Activated naive CD4-positive, alpha-beta T cell treated with anti-CD3 and anti-CD28 coated beads for 36 hours (primary cell): ENCODE measurements around the gene NTN5. TPM values are rescaled to one million over a fixed set of nuclear protein-coding genes. Genes with fewer than 3 reads are reported as not detected.
"Not testable (repeated sequence)": the region's sequence is repeated elsewhere in the genome, so short reads cannot be mapped to it uniquely, and the experiment has no call there.

Experiments used
- CTCF ChIA-PET: fragments of 350-600 bp; sonication (Branson Sonifier 250); formaldehyde crosslinking; loops from one replicate; lab custom pipeline; 2021; ENCODE audit warnings: antibody characterized with exemption; lab: Charles Lee
- DNase-seq: peaks from one replicate; pipeline ENCODE4 v3.0.0-alpha.2; 2020
- H3K27ac Mint-ChIP-seq: one replicate; pipeline ENCODE4 v1.8.0; 2021; ENCODE audit warnings: mild to moderate bottlenecking, mixed read lengths
- H3K27me3 Mint-ChIP-seq: one replicate; pipeline ENCODE4 v1.8.0; 2021; ENCODE audit warnings: low read depth, mixed read lengths
- H3K36me3 Mint-ChIP-seq: one replicate; pipeline ENCODE4 v1.8.0; 2021; ENCODE audit warnings: low read depth, mixed read lengths
- H3K4me1 Mint-ChIP-seq: one replicate; pipeline ENCODE4 v1.8.0; 2021; ENCODE audit warnings: low read depth, mixed read lengths
- H3K4me3 Mint-ChIP-seq: one replicate; pipeline ENCODE4 v1.8.0; 2021; ENCODE audit warnings: mild to moderate bottlenecking, moderate library complexity, mixed read lengths
- H3K9me3 Mint-ChIP-seq: one replicate; pipeline ENCODE4 v1.8.0; 2021; ENCODE audit warnings: mixed read lengths
- intact Hi-C: fragments of 100-400 bp; cut with micrococcal nuclease; formaldehyde crosslinking; loops from one replicate; pipeline ENCODE4 v1.15.1; 2023
- total RNA-seq, 2 experiments: library from RNA; stranded (reverse); gene quantifications; one replicate each; pipeline ENCODE4 v1.2.3, GENCODE V29; 2021

The NTN5 gene
- total RNA-seq, 2 experiments from 2014 or later: 0.17 TPM; not detected in 1

DNA sequence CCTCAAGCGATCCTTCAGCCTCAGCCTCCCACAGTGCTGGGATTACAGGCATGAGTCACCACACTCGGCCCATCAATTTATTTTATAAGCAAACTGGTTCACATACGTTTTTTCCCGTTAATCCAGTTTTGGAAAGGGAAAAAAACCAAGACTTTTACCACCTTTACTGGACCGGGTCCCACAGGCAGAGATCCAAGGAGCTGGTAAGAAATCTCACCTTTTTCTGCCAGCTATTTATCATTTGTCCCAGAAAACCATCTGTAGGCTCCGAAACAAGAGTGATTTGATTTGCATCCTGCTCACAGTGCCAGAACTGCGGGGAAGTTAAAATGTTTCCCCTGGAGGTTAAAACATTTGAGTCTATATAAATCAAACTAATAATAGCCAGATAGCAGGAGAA is 16.6 kb upstream of the NTN5 start:
- Mint-ChIP-seq H3K9me3 (no peaks in the 10 kb centered on the region), H3K36me3 (no peaks in the 10 kb centered on the region), H3K4me3 (no peak overlapping the region), H3K27me3 (no peaks in the 10 kb centered on the region), H3K27ac (no peak overlapping the region), H3K4me1 (no peaks in the 10 kb centered on the region)
- intact Hi-C loops: no loop called here
- DNase-seq: no peak
- CTCF ChIA-PET: no interaction called here

DNA sequence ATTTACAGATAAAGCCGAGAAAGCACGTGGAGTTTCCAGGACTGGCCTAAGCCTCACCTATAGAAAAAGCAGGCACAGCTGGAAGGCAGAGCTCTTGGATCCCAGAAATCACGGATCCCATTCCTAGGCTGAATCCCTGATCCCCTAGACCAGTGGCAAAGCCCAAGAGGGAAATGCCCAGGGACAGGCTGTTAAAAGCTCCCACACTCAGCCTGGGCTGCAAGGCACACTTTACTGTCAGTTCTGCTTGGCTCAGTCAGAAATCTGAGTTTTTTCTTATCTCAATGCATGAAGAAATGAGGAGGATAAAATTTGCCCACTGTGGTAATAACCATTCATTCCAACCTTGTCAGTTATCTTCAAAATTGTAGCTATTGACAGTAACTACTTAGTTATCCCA is 15.0 kb upstream of the NTN5 start:
- H3K27ac Mint-ChIP-seq: no peak overlapping the region
- CTCF ChIA-PET: interaction anchor here (1.1 to 1.4 kb wide), 3 partner anchors 12 to 108 kb away, joined by 3 read pairs; no protein-coding TSS in a partner anchor
- no peak for DNase-seq

DNA sequence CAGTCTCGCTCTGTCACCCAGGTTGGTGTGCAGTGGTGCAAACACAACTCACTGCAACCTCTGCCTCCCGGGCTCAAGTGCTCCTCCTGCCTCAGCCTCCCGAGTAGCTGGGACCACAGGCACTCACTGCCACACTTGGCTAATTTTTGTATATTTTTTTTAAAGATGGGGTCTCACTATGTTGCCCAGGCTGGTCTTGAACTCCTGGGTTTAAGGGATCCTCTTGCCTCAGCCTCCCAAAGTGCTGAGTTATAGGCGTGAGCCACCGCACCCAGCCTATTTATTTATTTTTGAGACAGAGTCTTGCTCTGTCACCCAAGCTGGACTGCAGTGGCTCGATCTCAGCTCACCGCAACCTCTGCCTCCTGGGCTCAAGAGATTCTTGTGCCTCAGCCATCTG is 13.8 kb upstream of the NTN5 start:
- H3K4me3 Mint-ChIP-seq, H3K9me3 Mint-ChIP-seq, H3K36me3 Mint-ChIP-seq, DNase-seq, H3K27ac Mint-ChIP-seq, H3K27me3 Mint-ChIP-seq, intact Hi-C loops, H3K4me1 Mint-ChIP-seq: not testable (repeated sequence)
- CTCF ChIA-PET: interaction anchor here (0.6 to 1.4 kb wide), 2 partner anchors 109 to 352 kb away, joined by 3 read pairs; no protein-coding TSS in a partner anchor

More for the DNA sequence above, 15.0 kb upstream of the NTN5 start:
- H3K4me1 Mint-ChIP-seq: no peaks in the 10 kb centered on the region
- no peaks in the 10 kb centered on the region for H3K27me3 Mint-ChIP-seq
- no peaks in the 10 kb centered on the region for H3K9me3 Mint-ChIP-seq
- H3K4me3 Mint-ChIP-seq: no peak overlapping the region
- H3K36me3 Mint-ChIP-seq: no peaks in the 10 kb centered on the region
- intact Hi-C loops: no loop called here

DNA sequence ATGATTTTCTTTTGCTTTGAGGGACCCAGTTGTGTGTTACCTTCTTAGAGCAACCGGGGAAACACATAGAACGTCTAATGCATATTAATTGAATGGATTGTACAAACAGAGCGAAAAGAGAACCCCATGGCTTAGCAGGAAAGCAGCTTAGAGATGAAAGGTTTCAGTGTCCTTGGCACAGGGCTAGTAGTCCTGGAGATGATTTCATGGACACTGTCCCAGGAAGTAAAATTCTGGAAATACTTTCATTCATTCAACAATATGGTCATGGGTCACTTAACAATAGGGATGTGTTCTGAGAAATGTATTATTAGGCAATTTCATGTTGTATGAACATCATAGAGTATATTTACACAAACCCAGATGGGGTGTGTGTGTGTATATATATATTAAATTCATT is 13.3 kb upstream of the NTN5 start:
- no peaks in the 10 kb centered on the region for H3K27me3 Mint-ChIP-seq
- CTCF ChIA-PET: no interaction called here
- H3K9me3 Mint-ChIP-seq: no peaks in the 10 kb centered on the region
- DNase-seq: no peak
- H3K4me1 Mint-ChIP-seq: no peaks in the 10 kb centered on the region
- no peak overlapping the region for H3K4me3 Mint-ChIP-seq
- intact Hi-C loops: no loop called here
- no peaks in the 10 kb centered on the region for H3K36me3 Mint-ChIP-seq
- H3K27ac Mint-ChIP-seq: no peak overlapping the region

DNA sequence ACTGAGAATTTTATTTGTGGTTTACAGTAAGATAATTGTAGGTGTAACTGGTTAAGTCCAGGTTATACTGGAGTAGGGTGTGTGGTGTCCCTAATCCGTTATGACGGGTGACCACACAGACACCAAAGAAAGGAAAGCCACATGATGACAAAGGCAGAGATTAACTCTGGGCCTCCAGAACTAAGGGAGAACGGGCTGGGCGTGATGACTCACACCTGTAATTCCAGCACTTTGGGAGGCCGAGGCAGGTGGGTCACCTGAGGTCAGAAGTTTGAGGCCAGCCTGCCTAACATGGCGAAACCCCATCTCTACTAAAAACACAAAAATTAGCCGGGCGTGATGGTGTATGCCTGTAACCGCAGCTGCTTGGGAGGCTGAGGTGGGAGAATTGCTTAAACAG is 12.8 kb upstream of the NTN5 start:
- H3K27ac Mint-ChIP-seq: no peak overlapping the region
- CTCF ChIA-PET: no interaction called here
- no peak for DNase-seq
- H3K4me3 Mint-ChIP-seq: no peak overlapping the region
- H3K4me1 Mint-ChIP-seq: no peaks in the 10 kb centered on the region
- intact Hi-C loops: no loop called here
- no peaks in the 10 kb centered on the region for H3K36me3 Mint-ChIP-seq
- H3K27me3 Mint-ChIP-seq: no peaks in the 10 kb centered on the region
- no peaks in the 10 kb centered on the region for H3K9me3 Mint-ChIP-seq

DNA sequence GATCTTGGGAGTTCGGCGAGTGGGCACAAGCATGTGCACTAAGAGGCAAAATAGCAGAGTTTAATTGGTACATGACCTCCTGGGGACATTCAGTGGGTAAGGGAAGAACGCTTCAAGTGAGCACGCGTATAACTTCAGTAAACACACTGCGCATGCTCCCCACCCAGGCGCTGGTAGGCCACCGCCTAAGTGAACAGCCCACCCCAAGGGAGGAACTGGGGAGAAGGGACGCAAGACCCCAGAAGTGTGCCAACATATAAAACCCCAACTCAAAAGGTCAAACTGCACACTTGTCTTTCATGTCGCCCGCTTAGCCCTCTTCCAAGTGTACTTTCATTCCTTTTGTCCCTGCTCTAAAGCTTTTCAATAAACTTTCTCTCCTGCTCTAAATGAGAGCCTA is 10.5 kb upstream of the NTN5 start:
- no peaks in the 10 kb centered on the region for H3K9me3 Mint-ChIP-seq
- intact Hi-C loops: no loop called here
- peak overlapping the region; percentile 4 for H3K4me3 Mint-ChIP-seq
- H3K27me3 Mint-ChIP-seq: no peaks in the 10 kb centered on the region
- no peak overlapping the region for H3K27ac Mint-ChIP-seq
- H3K4me1 Mint-ChIP-seq: no peaks in the 10 kb centered on the region
- CTCF ChIA-PET: interaction anchor here (0.7 kb wide), 1 partner anchor 1469 kb away, joined by 4 read pairs; no protein-coding TSS in a partner anchor
- peak; percentile 43 for DNase-seq
- H3K36me3 Mint-ChIP-seq: no peaks in the 10 kb centered on the region

DNA sequence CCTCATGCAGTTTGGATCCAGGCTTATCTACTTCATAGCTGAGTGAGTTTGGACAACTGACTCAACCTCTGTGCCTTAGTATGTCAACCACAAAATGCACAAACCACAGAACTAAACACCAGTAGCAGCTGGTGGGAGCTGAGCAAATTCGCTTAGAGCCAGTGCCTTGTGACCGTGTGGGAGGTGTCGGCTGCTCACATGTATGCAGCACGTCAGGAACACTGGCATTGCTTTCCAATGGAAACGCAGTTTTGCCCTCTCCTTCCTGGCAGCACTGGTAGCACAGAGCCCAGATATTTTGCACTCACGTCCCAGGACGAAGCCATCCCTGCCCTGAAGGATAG is 8.3 kb upstream of the NTN5 start:
- intact Hi-C loops: no loop called here
- Mint-ChIP-seq H3K4me1 (no peaks in the 10 kb centered on the region), H3K36me3 (no peaks in the 10 kb centered on the region), H3K27ac (no peak overlapping the region), H3K9me3 (no peaks in the 10 kb centered on the region), H3K4me3 (no peak overlapping the region), H3K27me3 (no peaks in the 10 kb centered on the region)
- CTCF ChIA-PET: interaction anchor here (1.0 kb wide), 1 partner anchor 32 kb away, joined by 3 read pairs; no protein-coding TSS in a partner anchor
- no peak for DNase-seq

DNA sequence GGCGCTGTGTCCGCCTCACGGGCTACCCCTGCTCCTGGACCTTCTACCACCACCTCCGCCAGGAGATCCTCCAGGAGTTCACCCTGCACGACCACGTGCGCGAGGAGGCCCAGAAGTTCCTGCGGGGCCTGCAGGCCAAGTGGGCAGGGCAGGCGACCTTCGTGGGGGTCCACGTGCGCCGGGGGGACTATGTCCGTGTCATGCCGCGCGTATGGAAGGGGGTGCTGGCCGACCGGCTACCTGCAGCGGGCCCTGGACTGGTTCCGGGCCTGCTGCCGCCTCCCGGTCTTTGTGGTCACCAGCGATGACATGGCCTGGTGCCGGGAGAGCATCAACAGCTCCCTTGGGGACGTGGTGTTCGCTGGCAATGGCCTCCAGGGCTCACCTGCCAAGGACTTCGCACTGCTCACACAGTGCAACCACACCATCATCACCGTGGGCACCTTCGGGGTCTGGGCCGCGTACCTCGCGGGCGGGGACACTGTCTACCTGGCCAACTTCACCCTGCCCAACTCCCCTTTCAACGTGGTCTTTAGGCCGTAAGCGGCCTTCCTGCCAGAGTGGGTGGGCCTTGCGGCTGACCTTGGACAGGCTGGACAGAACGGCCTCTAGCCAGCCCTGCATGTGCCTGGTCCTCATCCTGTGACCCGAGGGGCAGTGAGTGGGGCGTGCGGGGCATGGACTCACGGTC is 7.8 kb upstream of the NTN5 start:
- Mint-ChIP-seq H3K36me3 (no peaks in the 10 kb centered on the region), H3K4me1 (no peaks in the 10 kb centered on the region), H3K27me3 (no peaks in the 10 kb centered on the region), H3K4me3 (no peak overlapping the region), H3K27ac (no peak overlapping the region), H3K9me3 (no peaks in the 10 kb centered on the region)
- CTCF ChIA-PET: interaction anchor here (1.0 kb wide), 1 partner anchor 32 kb away, joined by 3 read pairs; no protein-coding TSS in a partner anchor
- no peak for DNase-seq
- intact Hi-C loops: no loop called here

DNA sequence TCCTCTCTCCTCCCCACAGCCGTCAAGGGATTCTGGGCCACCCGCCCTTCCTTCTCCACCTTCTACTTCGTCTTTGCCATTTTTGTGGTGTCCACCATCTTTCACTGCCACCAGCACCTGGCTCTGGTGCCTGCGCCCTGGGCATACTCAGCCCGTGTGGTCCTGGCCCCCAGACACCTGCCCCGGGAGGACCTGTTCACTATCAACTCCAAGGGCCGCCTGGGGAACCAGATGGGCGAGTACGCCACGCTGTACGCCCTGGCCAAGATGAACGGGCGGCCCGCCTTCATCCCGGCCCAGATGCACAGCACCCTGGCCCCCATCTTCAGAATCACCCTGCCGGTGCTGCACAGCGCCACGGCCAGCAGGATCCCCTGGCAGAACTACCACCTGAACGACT is 7.2 kb upstream of the NTN5 start:
- H3K4me3 Mint-ChIP-seq, DNase-seq, H3K27me3 Mint-ChIP-seq, H3K36me3 Mint-ChIP-seq, intact Hi-C loops, H3K9me3 Mint-ChIP-seq, H3K4me1 Mint-ChIP-seq, CTCF ChIA-PET, H3K27ac Mint-ChIP-seq: not testable (repeated sequence)

DNA sequence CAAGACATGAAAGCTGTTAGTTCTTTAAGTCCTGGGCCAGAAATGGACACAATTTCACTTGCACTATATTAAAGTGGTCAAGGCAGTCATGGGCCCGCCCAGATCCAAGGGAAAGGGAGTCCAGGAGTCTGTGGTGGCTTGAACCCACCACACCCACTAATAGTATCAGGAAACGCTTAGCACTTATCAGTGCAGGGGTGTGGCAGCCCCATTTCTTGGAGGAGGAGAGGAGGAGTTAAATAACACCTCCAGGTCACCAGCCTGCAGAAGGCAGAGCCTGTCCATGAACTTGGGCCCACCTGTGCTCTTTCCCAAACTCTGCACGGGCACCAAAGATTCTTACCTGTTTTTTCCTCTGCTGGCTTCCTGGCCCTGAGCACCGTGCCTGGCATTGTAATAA is 5.4 kb upstream of the NTN5 start:
- Mint-ChIP-seq H3K9me3 (no peaks in the 10 kb centered on the region), H3K4me3 (no peak overlapping the region), H3K36me3 (no peaks in the 10 kb centered on the region), H3K27me3 (no peaks in the 10 kb centered on the region), H3K27ac (no peak overlapping the region), H3K4me1 (peaks cover 5% of the 10 kb centered on the region)
- DNase-seq: no peak
- CTCF ChIA-PET: interaction anchor here (0.7 to 1.2 kb wide), 3 partner anchors 12 to 404 kb away, joined by 3 to 5 read pairs (median 3); partner anchors contain the start of gene CA11
- intact Hi-C loops: no loop called here

DNA sequence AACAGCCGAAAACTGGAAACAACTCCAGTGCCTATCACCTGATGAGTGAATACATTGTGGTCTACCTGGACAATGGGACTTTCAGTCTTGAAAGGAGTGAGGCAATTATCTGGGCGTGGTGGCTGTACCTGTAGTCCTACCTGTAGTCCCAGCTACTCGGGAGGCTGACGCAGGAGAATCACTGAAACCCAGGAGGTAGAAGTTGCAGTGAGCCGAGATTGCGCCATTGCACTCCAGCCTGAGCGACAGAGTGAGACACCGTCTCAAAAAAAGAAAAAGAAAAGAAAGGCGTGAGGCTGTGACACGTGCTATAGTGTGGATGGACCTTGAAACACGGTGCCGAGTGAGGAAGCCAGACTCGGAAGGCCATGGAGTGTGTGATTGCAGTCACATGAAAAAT is 4.1 kb upstream of the NTN5 start:
- CTCF ChIA-PET: interaction anchor here (1.4 kb wide), 1 partner anchor 187 kb away, joined by 9 read pairs; no protein-coding TSS in a partner anchor
- peaks cover 5% of the 10 kb centered on the region for H3K4me1 Mint-ChIP-seq
- no peak overlapping the region for H3K4me3 Mint-ChIP-seq
- H3K9me3 Mint-ChIP-seq: no peaks in the 10 kb centered on the region
- no peaks in the 10 kb centered on the region for H3K27me3 Mint-ChIP-seq
- H3K27ac Mint-ChIP-seq: no peak overlapping the region
- no peak for DNase-seq
- intact Hi-C loops: no loop called here
- no peaks in the 10 kb centered on the region for H3K36me3 Mint-ChIP-seq

DNA sequence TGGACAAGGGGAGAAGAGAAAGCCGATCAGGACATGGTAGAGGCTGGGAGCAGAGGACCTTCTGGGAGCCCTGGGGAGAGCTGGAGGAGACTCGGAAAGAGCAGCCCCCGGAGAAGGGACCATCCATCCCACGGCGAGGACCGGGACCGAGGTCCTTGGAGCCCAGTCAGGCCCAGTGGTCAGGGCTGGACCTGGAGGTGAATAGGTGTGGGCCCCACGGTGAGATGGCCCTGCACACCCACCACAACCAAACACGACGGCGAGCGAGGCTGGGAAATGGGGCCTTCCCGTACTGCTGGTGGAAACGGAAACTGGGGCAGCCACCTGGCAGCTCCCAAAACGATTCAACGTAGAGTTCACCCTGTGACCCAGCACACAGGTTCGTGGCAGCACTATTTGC is 3.7 kb upstream of the NTN5 start:
- peaks cover 5% of the 10 kb centered on the region for H3K4me1 Mint-ChIP-seq
- CTCF ChIA-PET: interaction anchor here (1.4 to 2.7 kb wide), 2 partner anchors 16 to 186 kb away, joined by 9 read pairs; no protein-coding TSS in a partner anchor
- intact Hi-C loops: no loop called here
- no peaks in the 10 kb centered on the region for H3K36me3 Mint-ChIP-seq
- no peaks in the 10 kb centered on the region for H3K27me3 Mint-ChIP-seq
- H3K27ac Mint-ChIP-seq: no peak overlapping the region
- DNase-seq: no peak
- H3K4me3 Mint-ChIP-seq: no peak overlapping the region
- no peaks in the 10 kb centered on the region for H3K9me3 Mint-ChIP-seq
